HG02840 (cell line): ENCODE results near the gene TRIM31.
"Not testable (repeated sequence)": the region's sequence is repeated elsewhere in the genome, so short reads cannot be mapped to it uniquely, and the experiment has no call there.

Source experiments
- ATAC-seq: cut with Tn5 transposase; IDR thresholded peaks from one replicate; pipeline ENCODE4 v1.9.1; 2021; ENCODE audit warnings: mild to moderate bottlenecking, moderate library complexity, moderate number of reproducible peaks; ENCODE audit not compliant: unreplicated experiment, low FRiP score

TRIM31 gene

DNA sequence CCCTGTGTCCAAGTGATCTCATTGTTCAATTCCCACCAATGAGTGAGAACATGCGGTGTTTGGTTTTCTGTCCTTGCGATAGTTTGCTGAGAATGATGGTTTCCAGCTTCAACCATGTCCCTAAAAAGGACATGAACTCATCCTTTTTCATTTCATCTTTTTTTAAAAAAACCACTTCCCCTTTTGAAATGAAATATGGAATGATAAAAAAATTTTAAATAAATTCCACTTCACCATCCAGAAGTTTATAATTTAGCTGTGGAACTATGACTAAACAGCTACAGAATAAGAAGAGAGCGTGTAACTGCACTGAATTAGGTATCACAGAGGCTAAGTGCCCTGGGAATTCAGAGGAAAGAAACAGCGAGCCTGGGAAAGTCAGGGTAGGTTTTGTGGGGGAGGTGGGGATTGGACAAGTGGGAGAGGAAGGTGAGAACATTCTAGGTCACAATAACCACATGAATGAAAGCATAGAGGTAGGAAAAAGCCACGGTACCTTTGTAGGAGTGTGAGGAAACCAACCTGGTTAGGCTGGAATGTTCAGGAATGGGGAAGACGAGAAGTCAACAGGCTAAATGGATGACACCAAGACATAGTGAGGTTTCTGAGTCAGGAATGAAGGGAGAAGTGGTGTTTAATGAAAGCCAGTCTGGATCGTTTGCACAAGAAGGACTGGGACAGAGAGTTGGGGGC lies 37.1 kb upstream of the TRIM31 start:
- ATAC-seq = no peak

DNA sequence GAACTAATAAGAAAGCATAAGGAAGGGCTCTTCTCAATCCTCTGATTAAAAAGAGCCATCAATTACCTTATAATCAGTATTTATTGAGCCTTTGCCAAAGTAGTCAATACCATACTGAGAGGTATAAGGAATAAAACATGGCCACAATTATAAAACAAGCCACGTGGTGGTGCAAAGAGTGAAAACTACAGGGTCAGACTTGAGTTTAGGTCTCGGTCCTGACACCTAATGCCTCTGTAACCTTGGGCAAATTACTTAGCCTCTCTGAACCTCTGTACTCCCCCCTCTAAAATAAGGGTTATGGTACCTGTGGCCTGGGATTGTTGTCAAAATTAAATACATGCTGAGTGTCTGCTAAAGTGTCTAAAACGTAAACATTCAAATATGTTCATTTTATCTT lies 36.3 kb upstream of the TRIM31 start:
- no peak for ATAC-seq

DNA sequence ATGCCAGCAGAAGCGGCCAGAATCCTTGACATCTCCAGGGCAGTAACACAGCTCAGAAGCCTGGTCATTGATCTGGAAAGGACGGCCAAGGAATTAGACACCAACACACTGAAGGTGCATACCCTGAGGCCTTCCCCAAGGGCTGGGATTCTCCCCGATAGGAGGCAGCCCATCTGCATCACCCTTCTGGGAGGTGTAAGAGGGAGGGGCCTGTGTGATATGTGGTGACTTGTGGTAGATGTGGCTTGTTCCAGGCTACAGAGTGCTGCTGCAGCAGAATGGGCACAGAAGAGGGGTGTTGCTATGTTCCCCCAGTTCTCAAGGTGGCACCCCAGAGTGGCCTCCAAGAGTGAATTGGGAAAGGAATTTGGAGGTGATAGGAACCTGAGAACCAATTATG lies 34.2 kb upstream of the TRIM31 start:
- ATAC-seq = no peak

DNA sequence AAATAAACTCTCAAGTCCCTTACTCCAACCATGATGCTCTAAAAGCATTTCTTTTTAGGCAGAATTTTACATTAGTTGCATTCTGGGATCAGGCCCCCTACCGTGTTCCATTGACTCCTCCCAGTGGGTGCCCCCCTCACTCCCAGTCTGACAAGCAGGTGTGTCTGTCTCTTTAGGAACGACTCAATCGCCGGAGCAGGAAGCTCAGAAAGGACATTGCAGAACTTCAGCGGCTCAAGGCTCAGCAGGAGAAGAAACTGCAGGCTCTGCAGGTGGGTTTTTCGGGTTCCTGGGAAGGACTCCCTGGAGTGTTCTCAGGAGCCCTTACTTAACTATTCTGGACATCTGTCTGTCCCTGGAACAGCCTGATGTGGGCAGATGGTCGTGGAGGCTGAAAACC lies 32.9 kb upstream of the TRIM31 start:
- ATAC-seq = no peak

DNA sequence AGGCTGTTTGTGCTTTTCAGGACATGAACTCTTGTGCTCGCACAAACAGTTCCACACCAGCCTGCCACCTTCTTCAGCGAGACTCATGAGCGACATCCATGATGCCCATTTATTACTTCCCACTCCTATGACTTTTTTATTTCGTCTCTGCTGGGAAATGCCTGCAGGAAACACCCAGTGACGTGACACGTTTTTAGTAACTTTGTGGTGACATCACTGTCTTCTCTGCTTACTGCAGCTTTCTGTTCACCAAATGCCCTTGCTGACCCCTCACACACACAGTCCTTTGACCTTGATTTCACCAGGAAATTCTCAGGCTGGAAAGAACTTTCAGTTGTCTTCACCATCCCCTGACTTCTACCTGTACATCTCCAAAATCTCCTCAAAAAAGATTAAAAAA lies 31.9 kb upstream of the TRIM31 start:
- no peak for ATAC-seq

DNA sequence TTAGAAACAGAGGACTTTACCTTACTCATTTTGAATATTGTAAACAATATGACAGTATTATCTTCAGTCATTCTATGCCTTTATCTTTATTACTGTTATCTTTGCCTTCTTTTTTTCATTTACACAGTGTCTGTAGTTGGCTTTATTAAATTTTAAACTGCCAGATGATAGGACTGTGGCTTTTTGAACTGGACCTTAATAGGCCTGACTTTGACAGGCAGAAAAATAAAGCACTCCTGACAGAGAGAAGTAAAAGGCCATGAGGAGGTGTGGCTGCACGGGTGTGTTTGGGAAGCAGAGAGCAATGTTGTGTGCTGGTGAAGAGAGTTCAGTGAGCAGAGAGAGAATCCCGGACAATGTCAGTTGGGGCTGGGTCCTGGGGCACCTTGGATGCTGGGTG lies 30.9 kb upstream of the TRIM31 start:
- ATAC-seq = no peak

DNA sequence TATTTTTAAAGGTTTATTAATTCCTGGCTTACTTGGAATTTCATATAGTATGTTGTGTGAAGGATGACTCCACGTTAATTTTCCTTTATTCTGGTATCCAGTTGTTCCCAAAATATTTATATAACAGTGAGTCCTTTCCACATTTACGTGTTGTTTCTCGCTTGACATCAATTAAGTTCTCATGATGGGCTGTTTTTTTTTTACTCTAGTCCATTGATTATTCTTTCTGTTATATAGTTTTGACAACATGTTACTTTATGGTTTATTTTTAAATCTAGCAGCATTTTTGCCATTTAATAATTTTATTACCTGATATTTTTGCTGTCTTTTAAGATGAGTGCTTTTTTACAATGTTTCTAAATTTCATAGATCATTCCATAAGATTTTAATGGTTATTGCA lies 29.8 kb upstream of the TRIM31 start:
- no peak for ATAC-seq

DNA sequence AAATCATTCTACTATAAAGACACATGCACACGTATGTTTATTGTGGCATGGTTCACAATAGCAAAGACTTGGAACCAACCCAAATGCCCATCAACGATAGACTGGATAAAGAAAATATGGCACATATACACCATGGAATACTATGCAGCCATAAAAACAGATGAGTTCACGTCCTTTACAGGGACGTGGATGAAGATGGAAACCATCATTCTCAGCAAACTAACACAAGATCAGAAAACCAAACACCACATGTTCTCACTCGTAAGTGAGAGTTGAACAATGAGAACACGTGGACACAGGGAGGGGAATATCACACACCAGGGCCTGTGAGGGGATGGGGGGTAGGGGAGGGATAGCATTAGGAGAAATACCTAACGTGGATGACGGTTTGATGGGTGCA lies 27.4 kb upstream of the TRIM31 start:
- ATAC-seq = not testable (repeated sequence)

DNA sequence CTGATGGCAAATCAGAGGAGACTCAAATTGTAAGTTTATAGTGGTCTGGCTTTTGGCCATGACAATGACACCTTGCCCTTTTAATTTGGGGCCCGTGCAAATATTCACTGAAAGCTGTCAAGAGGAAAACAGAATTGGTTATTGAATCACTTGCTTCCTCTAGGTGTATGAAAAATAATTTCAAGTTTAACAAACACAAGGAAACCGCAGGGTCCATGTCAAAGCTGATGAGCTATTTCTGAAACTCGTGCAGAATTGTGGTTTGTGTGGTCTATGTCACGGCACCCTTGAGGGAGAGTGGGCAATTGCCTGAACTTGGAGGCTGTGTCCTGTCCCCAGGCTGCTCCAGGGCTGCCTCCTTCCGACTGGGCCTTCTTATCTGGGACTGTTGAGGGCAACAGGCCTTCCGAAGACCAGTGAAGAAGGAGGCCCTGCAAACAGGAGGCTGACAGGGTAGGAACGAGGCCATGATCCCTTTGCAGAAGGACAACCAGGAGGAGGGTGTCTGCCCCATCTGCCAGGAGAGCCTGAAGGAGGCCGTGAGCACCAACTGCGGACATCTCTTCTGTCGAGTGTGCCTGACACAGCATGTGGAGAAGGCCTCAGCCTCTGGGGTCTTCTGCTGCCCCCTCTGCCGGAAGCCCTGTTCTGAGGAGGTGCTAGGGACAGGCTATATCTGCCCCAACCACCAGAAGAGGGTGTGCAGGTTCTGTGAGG lies 23.8 kb upstream of the TRIM31 start:
- no peak for ATAC-seq

DNA sequence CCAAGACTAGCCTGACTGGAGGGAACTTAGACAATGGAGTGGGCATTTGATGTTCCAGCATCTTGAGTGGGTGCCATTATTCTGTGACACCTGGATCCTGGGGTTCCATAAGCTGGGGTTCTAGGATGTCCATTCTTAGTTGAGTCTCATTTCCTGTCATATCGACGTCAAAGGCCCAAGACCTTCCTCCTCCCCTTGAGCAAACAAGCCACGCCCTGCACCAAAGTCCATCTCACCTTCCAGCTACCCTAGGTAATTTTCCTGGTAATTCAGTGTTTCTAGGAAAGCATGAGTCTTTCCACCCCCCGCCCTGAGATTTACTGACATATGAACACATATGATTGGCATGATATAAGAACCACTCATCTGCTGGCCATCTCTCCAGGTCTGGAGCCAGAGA lies 22.9 kb upstream of the TRIM31 start, which contains the start of gene TRIM40:
Gene TRIM40, plus strand, starts transcription at position 384 of the 400 bp plus-strand sequence. CDS start 897 bp downstream, outside the sequence.
- no peak for ATAC-seq

DNA sequence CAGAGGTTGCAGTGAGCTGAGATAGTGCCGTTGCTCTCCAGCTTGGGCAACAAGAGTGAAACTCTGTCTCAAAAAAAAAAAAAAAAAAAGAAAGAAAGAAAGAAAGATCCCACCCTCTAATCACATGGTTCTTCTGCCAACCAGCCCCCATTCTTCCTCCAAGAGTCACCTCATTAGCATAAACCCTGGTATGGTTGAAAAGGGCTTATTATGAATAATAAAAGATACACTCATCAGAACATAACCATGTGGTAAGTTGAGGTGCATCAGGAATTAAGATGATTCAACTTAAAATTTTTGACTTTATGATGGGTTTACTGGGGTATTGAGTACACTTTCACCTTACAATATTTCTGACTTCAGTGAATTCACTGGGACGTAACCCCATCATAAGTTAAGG lies 22.3 kb upstream of the TRIM31 start:
- no peak for ATAC-seq

DNA sequence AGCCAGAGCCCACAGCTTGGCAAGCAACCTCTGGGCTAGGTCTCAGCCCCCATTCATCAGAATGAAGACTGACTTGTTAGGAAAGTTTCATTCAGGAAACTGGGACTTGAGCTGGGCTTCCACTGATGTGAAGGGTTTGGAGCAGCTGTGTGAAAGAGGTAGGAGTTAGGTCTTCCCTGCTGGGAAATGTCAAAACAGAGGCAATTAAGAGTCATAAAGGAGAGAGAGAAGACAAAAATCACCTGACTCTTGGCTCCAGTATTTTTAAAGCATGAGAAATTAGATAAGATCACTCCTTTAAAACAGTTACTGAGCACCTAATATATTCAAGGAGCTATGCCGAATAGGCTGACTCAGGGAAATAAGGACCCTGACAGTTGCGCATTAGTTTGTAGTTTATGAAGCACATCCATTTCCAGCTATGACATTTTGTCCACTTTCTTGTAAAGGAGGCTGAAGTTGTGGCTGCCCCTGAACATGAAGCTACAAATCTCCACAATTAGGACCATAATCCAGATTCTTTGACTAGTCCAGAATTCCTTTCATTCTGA lies 19.1 kb upstream of the TRIM31 start:
- no peak for ATAC-seq

DNA sequence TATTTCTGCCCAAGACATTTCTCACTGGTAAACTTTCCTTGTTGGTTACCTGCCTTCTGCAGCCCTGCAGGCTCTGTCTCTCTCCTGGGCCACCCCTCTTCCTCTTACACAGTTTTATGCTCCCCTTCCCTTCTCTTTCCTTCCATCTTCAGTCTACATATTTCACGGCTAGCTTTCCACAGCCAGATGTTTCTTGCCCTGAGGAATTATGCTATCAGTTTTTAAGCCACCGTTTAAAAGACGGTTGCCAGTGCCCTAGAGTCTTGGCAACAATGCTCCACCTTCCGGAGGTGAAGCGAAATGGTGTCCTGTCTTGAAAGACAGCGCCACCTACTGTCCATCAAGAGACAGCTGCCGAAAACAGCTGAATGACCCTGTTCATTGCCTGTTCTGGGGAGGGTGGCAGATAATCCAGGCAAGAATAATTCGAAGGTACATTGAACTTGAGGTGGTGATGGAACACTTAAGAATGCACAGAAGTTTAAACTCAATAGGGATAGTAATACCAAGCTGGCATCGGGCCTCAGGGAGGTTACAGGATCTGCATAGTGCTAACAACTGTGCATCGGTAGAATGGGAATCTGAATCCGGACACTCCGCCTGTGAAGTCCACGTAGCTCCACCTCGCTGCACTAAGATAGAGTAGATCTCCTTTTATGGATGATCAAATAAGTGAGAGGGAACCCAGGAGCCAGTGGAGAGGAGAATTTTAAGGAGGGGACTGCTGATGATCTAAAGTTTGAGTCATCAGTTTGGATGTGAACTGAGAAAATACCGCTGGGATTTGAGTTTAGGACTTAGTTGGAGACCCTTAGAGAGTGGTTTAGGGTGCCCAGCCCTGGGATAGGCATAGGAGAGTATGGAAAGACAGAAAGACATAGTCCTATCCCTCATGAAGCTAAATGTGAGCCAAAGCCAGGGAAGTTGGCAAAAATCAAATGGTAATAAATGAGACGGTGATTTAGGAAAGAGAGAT lies 18.3 kb upstream of the TRIM31 start:
- no peak for ATAC-seq

DNA sequence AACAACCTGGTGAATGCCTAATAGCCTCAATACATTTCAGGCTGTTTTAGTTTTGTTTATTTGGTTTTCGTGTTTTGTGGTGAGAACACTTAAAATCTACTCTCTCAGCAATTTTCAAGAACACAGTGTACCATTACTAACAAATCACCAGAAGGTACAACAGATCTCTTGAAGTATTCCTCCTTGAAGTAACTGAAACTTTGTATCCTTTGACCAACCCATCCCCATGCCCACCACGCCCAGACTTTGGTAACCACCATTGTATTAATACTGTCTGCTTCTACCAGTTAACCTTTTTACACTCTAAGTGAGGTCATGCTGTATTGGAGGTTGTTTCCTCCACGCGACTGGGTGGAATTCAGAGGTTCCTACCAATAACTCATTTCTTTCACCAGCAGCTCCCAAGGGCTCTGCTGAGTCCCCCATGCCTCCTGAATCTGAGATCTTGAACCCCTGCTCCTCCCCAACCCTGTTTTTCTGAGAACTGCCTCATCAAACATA lies 17.3 kb upstream of the TRIM31 start:
- ATAC-seq = no peak

DNA sequence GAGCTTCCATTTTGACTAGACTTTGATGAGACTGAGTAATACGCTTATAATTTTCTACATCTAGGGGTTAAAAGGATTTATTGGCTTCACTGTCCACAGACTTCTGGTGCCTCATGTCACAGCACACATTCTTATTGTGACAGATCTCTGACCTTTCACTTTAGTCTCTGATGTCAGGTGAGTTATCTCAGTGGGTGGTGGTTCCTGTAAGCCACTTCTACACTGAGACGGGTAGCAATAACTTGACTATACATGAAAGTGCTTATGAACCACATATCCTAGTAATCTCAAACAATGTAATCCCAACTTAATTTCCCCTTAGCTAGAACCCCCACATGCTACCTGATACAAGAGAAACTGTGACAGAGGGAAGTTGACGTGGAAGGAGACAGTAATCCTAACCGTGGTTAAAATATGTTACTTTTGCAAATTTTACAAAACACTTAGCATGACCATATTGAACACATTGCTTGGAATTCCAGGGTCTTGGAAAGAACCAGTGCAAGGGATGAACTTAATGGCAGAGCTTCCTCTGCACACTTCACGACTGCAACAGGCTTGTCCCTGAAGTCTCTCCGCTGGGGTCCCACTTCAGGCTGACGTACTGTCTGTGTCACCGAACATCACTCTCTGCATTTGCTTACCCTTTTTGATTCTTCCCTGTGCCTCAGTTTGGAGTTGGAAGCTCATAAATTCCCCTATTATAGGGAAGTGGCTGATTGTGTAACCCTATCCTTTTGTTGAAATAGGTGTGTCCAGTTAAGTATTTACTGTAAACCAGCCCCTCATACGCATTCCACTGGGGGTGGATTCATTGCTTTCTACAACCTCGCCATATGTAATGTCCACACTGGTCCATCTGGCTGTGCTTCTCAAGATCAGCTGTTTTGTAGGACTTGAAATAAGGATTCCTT lies 16.6 kb upstream of the TRIM31 start:
- ATAC-seq = no peak

DNA sequence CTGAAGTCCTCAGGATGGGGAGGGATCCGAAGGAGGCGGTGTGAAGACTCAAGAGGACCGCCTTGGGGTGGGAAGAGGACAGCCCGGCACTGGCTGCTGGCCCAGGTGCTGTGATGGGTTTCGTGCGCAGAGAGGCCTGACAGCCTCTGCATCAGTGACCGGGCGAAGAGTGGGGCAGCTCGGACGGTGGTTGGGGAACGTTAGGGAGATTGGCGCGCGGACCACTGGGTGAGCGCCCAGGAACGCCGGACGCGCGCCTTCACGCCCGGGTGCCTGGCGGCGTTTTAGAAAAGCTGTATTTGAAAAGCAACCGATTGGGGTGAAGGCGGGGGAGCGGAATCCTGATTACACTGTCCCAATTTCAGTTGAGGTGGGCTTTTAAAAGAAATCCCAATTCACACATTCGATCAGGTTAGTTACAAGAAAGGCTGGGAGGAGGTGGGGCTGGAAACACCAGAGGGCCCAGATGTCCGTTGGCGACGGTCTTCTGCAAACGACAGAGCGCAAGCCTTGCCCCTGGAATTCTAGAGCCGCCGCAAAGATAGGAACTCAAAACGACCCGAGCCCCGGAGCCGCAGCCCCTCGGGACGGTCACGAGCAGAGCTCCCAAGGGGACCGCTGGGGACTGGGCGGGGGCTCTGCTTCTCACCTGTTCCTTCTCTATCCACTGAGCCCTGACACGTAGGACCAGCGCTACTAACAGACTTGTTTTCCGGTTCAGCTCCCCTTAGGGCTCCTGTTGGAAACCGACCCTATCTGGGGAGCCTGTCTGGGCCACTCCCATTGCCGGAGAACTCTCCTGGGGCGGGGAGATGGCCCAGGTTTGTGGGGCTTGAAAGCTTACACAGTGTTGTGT lies 14.6 kb upstream of the TRIM31 start:
- no peak for ATAC-seq

DNA sequence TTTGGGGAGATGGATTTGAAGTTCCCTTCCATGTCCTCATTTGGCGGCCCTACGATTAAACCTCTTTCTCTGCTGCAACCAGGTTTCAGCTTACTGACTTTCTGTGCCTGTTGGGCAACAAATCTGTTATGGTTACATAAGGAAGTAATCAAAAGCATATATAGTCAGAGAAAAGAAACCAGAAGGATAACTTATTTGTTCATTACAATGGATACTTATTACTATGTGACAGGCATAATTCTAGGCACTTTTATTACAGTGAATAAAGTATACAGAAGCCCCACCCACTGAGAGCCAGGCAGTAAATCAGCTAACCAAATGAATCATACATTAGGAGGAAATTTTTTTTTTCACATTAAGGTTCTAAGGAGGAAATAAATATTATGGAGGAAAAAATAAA lies 9.6 kb upstream of the TRIM31 start:
- ATAC-seq = no peak
